Daoy (cell line): Measurements from ENCODE around the gene PCCA. TPM values are rescaled to one million over a fixed set of nuclear protein-coding genes. Genes with fewer than 3 reads are reported as not detected.
"Not testable (repeated sequence)": the region's sequence is repeated elsewhere in the genome, so short reads cannot be mapped to it uniquely, and the experiment has no call there.

Source experiments
- DNase-seq: peaks from one replicate; pipeline ENCODE4 v3.0.0-alpha.2; 2015; ENCODE audit warnings: low read depth
- total RNA-seq: library from RNA; depleted of rRNA; stranded (reverse); fragments of >200 nt; shearing (Covaris generic); gene quantifications from 2 replicates; pipeline ENCODE4 v1.2.3, GENCODE V29; 2014

PCCA gene
- total RNA-seq, 1 experiment from 2014 or later = 6.2 TPM

GRCh38 chr13:100196375-100196774, 107.5 kb downstream of the PCCA start:
- no peak for DNase-seq

GRCh38 chr13:100197116-100197515, 108.2 kb downstream of the PCCA start:
- no peak for DNase-seq

- no peak for DNase-seq
These were observed 108.9 kb downstream of the PCCA start for GRCh38 chr13:100197591-100198365.

GRCh38 chr13:100203696-100204367, 114.9 kb downstream of the PCCA start:
- no peak for DNase-seq

- no peak for DNase-seq
These were observed 119.1 kb downstream of the PCCA start for GRCh38 chr13:100208002-100208401.

- no peak for DNase-seq
These were observed 119.7 kb downstream of the PCCA start for GRCh38 chr13:100208626-100209025.

- peak; percentile 7 for DNase-seq
These were observed 121.2 kb downstream of the PCCA start for GRCh38 chr13:100209857-100210825.

- DNase-seq = no peak
These were observed 122.3 kb downstream of the PCCA start for GRCh38 chr13:100211016-100211710.

- DNase-seq = no peak
These were observed 124.1 kb downstream of the PCCA start for GRCh38 chr13:100212904-100213553.

GRCh38 chr13:100213576-100213975, 124.7 kb downstream of the PCCA start:
- no peak for DNase-seq

GRCh38 chr13:100214886-100215285, 126.0 kb downstream of the PCCA start:
- no peak for DNase-seq

GRCh38 chr13:100221166-100221565, 132.3 kb downstream of the PCCA start:
- DNase-seq = no peak

- not testable (repeated sequence) for DNase-seq
These were observed 135.2 kb downstream of the PCCA start for GRCh38 chr13:100223966-100224530.

GRCh38 chr13:100229603-100230002, 140.7 kb downstream of the PCCA start:
- DNase-seq = no peak

- no peak for DNase-seq
These were observed 141.9 kb downstream of the PCCA start for GRCh38 chr13:100230769-100231149.

GRCh38 chr13:100231176-100231575, 142.3 kb downstream of the PCCA start:
- DNase-seq = no peak

GRCh38 chr13:100234006-100234405, 145.1 kb downstream of the PCCA start:
- no peak for DNase-seq

- peak; percentile 6 for DNase-seq
These were observed 145.7 kb downstream of the PCCA start for GRCh38 chr13:100234524-100235136.

- peak; percentile 17 for DNase-seq
These were observed 146.5 kb downstream of the PCCA start for GRCh38 chr13:100235311-100235901.
